HG02642 (cell line): ENCODE data around the gene ATP2A1.

Source experiments
- ATAC-seq: cut with Tn5 transposase; IDR thresholded peaks from one replicate; pipeline ENCODE4 v1.9.1; 2021; ENCODE audit warnings: mild to moderate bottlenecking; ENCODE audit not compliant: unreplicated experiment, poor library complexity

The ATP2A1 gene

DNA sequence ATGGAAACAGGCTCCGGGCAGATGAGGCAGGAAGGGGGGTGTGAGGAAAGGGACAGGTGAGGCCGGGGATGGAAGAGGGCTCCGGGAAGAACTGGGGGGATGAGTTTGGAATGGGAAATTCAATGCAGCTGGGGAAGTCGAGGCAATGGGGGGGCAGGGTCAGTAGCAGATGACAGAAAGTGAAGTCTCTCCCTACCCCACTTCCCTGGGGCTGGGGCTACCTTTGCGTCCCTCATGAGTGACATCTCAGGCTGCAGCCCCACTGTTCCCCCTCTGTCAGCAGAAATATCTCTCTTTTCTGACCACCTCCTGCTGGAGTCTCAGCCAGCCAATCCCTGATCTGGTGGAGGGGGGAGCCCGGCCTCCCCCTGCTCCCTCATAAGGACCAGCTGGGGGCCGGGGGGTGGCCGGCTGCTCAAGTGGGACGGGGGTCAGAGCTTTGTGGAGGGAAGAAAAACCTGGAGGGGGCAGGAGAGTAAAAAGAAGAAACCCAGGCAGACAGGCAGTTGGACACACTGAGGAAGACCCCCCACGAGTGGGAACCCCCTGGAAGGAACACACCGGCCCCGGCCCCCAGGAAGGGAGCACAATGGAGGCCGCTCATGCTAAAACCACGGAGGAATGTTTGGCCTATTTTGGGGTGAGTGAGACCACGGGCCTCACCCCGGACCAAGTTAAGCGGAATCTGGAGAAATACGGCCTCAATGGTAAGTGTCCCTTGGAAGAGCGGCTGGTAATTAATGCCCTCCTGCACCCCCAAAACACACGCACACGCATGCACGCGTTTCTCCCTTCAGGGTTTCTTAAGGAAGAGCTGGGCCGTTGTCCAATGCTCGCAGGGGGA is at the start of gene ATP2A1:
Gene ATP2A1, plus strand, starts transcription at position 406 of the 844 bp plus-strand sequence. Its CDS starts 184 bp downstream, at position 590.
- no peak for ATAC-seq

DNA sequence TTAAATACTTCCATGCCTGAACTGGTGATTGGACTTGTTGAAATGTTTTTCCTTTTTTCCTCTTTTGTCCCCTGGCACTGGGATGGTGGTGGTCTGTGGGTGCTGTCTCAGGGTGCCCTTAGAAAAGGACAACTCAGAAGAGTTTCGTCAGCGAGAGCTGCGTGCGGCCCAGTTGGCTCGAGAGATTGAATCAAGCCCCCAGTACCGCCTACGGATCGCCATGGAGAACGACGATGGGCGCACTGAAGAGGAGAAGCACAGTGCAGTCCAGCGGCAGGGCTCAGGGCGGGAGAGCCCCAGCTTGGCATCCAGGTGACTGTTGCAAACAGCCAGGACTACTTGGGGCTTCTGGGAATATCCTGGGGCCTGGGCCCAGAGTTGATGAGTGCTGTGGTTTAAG is 48.5 kb upstream of the ATP2A1 start:
- no peak for ATAC-seq

GRCh38 chr16:28830531-28830930 is 47.8 kb upstream of the ATP2A1 start:
- no peak for ATAC-seq

GRCh38 chr16:28834349-28834748 is 43.9 kb upstream of the ATP2A1 start:
- ATAC-seq: no peak

GRCh38 chr16:28834873-28835863 is 43.1 kb upstream of the ATP2A1 start:
- ATAC-seq: no peak

DNA sequence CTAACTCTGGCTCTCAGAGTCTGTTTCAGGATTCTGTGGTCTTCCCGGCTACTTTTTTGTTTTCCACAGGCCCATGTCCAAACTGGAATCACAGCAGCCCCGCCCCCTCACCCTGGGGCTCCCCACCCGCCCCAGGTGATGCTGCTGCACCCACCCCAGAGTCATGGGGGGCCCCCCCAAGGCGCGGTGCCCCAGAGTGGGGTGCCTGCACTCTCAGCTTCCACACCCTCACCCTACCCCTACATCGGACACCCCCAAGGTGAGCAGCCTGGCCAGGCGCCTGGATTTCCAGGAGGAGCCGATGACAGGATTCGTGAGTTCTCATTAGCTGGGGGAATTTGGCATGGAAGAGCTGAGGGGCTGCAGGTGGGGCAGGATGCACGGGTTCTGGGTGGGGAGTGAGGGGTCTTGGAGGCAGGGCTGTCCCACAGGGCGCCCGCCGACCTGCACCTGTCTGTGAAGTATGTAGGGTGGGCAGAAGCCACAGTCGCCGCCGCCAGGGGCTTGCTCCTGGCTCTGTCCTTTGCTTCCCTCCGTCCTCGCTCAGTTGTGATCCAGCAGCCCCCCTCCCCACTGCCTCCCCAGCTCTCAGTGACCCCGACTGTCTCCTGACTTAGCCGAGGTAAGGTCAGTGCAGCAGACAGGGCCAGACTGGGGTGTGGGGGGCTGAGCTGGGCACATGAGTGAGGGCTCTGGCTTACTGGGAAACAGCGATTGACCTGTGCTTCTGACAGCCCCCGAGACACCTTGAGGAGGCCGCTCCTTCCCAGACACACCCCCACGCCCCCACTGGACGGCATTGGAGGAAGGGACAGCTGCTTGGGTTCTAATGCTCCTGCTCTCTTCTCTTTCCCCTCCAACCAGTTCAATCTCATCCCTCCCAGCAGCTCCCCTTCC is 42.2 kb upstream of the ATP2A1 start:
- no peak for ATAC-seq

DNA sequence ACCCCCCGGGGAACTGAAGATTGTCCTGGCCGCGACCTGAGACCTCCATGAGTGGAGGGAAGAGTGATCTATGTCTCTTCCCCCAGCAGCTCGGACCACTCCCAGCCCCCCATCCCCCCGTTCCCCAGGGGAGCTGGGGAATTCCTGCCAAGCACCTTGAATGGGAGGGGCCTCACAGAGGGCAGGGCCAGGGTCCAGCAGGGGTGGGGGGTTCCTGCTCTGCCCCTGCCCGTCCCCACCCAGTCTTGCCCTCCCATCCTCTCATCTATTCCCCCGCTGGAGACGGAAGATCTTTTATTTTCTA is 41.6 kb upstream of the ATP2A1 start:
- no peak for ATAC-seq

DNA sequence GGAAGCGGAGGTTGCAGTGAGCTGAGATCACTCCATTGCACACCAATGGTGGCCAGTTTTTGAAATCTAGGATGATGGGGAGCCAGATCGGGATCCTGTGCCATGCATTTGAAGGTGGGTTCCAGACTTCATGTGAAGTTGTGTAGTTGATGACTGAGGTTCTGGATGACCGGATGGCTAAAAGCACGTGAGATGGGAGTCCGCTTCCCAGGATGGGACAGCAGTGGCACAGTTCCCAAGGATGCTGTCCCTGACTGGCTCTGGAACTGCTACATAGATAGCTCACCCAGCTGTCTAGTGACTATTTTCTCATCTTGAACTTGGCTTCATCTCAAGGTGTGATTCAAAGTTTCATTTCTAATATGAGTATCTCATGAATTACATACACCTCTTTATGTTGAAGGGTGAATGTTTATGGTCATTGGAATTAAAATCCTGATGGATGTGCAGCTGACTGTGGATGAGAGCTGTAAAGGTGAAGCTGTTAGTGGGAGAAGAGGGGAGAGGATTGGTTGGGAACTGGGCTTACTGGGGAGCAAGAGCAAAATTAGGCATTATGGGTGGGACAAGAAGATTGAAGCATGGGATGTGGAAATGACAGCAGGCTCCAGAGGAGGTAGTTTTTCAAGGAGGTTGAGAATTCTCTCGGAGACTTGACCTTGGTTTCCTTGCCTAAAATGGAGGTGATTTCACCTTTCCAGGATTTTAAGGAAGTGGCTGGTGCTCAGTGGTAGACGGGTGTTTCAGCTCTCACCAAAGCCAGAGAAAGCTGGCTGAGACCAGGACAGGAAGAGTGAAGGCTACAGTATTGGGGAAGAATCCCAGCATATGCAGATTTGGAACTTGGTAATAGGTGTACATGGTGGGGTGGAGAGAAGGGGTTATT is 40.4 kb upstream of the ATP2A1 start:
- no peak for ATAC-seq

GRCh38 chr16:28838558-28838918 is 39.8 kb upstream of the ATP2A1 start:
- no peak for ATAC-seq

DNA sequence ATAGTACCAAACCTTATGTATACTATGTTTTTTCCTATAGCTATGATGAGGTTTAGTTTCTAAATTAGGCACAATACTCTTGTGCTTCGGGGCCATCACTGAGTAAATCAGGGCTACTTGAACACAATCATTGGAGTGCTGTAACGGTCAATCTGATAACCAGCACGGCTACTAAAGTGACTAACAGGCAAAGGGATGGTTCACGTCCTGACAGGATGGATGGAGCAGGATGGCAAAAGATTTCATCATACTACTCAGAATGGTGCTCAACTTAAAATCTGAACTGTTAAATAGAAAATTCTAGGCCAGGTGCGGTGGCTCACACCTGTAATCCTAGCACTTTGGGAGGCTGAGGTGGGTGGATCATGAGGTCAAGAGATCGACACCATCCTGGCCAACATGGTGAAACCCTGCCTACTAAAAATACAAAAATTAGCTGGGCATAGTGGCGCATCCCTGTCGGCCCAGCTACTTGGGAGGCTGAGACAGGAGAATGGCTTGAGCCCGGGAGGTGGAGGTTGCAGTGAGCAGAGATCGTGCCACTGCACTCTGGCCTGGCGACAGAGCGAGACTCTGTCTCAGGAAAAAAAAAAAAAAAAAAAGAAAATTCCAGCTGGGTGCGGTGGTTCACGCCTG is 39.2 kb upstream of the ATP2A1 start:
- ATAC-seq: no peak

DNA sequence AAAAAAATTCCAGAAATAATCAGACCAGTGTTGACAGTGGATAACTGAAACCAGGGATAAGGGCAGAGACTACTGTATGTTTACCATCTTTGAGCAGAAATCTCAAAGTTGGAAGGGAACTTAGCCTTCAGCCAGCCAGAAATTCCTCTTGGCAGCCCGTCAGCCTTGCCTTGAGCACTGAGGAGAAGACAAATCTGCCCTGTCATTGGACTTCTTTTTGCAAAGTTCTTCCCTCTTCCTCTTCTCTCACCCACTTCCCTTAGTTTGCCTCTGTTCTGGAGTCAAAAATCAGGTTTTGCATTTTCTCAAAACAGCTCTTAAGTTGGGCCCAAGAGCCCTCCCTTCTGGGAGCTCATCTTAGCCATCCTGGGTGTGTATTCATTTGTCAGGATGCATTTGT is 38.4 kb upstream of the ATP2A1 start:
- ATAC-seq: no peak

- no peak for ATAC-seq
Observed at GRCh38 chr16:28842696-28843095, 35.6 kb upstream of the ATP2A1 start.

DNA sequence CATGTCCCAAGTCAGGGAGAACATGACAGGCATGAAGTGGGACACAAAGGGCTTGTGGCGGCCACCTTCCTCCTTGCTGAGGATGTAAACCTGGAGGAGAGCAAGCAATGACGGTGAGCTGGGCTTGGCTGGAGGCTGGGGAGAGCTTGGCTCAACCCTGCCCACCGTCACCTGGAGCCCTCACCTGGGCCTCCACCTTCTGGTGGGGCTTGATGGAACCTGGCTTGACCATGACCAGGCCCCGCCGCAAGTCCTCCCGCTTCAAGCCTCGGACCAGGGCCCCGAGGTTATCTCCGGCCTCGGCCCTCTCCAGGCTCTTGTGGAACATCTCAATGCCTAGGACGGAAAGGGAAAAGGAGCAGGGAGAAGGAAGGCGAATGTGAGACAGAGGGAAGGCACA is 34.5 kb upstream of the ATP2A1 start:
- no peak for ATAC-seq

- no peak for ATAC-seq
Observed at GRCh38 chr16:28844226-28844885, 33.9 kb upstream of the ATP2A1 start.

- ATAC-seq: no peak
Observed at GRCh38 chr16:28845293-28845692, 33.0 kb upstream of the ATP2A1 start.

DNA sequence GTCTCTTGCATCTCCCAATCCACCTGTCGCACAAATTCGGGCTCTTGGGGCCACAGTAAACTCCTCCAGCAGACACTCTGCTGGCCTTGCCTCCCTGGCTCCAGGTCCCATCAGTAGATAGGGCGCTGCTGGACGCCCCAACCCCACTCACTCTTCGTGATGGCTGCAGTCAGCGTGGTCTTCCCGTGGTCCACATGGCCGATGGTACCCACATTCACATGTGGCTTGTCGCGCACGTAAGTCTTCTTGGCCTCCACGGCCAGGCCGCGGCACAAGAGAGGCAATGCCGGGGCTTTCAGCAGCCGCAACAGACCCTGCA is 32.6 kb upstream of the ATP2A1 start:
- peak; percentile 2 for ATAC-seq

DNA sequence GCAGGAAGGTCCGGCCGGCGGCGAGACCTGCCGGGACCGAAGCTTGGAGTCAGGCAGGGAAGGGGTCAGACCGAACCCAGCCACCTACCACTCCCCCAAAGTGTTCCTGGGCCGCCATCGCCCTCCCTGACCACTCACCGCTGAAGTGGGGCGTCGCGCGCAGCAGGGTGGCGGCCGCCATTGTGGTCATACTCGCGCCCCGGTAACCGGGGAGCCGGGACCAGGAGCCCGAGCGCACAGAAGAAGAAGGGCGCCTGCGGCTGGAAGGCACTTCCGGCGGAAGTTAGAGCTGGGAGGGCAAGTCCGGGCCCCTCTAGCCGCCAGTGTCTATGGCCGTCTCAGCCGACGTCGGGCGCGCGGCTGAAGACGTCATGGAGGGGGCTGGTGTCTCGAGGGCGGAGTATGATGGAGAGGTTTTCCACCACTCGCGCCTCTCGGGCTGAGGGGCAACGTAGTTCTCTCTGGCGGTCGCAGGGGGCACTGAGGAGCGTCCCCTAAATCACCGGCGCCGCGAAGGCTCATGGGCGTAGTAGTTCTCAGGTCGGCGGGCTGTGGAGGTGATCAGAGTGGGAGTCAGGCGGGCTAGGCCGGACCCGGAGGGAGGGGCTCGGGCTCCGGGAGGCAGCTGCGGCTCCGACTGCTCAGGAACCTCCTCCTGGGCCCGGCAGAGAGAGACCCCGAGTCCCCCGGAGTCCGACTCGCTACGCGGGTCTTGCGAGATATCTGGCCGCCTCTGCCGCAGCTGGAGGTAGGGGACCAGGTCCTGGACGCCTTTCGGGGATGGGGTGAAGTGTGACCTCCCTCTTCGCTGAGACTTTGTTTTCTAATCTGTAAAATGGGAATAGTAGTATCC is 32.0 kb upstream of the ATP2A1 start, which contains the start of gene TUFM:
Gene TUFM, minus strand, starts transcription at position 269 of the 853 bp plus-strand sequence. Its CDS starts 79 bp downstream, at position 190.
- ATAC-seq: peak; percentile 90

DNA sequence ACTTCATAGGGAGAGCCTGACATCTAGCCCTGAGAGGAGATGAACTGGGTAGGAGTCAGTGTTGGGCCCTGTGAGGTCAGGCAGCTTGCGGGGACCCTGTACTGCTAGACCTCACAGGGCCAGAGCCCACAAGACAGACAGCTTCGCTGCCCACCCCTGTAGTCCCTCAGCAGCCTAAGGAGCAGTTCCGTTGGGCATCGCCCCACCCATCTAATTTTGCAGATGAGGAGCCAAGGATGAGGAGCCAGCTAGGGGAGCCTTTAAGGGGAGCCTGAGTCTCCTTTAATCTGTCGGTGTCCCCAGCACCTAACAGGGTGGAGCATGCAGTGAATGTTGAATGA is 31.4 kb upstream of the ATP2A1 start:
- no peak for ATAC-seq
